IMR-90 (cell line): Measurements from ENCODE around the gene SMARCA5. TPM values are rescaled to one million over a fixed set of nuclear protein-coding genes. Genes with fewer than 3 reads are reported as not detected.

Experiments
- ATAC-seq: fragments of 200-7000 bp; cut with Tn5 transposase; 2 replicates; pipeline ENCODE4 v1.9.1; 2020; ENCODE audit warnings: low read depth, mild to moderate bottlenecking, moderate library complexity
- BruUV-seq: library from RNA; stranded (reverse); fragments of 400-500 nt; replicated peaks from 2 replicates; lab custom pipeline; 2021; lab: Mats Ljungman, UMichigan
- CTCF ChIA-PET: fragments of 300-600 bp; formaldehyde crosslinking; extraction: SDS; loops from one replicate; lab custom pipeline; 2021; ENCODE audit warnings: antibody characterized with exemption; lab: Yijun Ruan, JAX
- POLR2A ChIA-PET: fragments of 300-600 bp; sonication (Branson Sonifier 250); formaldehyde crosslinking; loops from one replicate; lab custom pipeline; 2022; ENCODE audit warnings: antibody characterized with exemption; ENCODE audit not compliant: unreplicated experiment; lab: Charles Lee
- DNase-seq: peaks from one replicate; pipeline ENCODE4 v3.0.0; 2013
- H2AFZ ChIP-seq: replicated peaks from 2 replicates; pipeline ENCODE3; 2013; ENCODE audit warnings: low read length, mild to moderate bottlenecking; ENCODE audit not compliant: poor library complexity
- H2AK5ac ChIP-seq: 2 replicates; pipeline ENCODE4 v1.6.1; 2013; ENCODE audit warnings: low read depth, low read length, inconsistent platforms
- H2AK9ac ChIP-seq: replicated peaks from 2 replicates; pipeline ENCODE3; 2013; ENCODE audit warnings: mild to moderate bottlenecking, low read depth, low read length, moderate library complexity; ENCODE audit not compliant: poor library complexity
- H2BK120ac ChIP-seq: 2 replicates; pipeline ENCODE4 v1.6.1; 2013; ENCODE audit warnings: low read depth, low read length, inconsistent platforms
- H2BK15ac ChIP-seq: 3 replicates; pipeline ENCODE4 v1.6.1; 2013; ENCODE audit warnings: low read depth, low read length, inconsistent platforms
- H2BK20ac ChIP-seq: 2 replicates; pipeline ENCODE4 v1.6.1; 2013; ENCODE audit warnings: low read depth, mild to moderate bottlenecking, inconsistent platforms, low read length, moderate library complexity
- H2BK5ac ChIP-seq: 2 replicates; pipeline ENCODE4 v1.6.1; 2013; ENCODE audit warnings: mild to moderate bottlenecking, low read depth, low read length, inconsistent platforms; ENCODE audit not compliant: poor library complexity, severe bottlenecking
- H3K14ac ChIP-seq: replicated peaks from 2 replicates; pipeline ENCODE4 v1.6.1; 2013; ENCODE audit warnings: low read depth, low read length, inconsistent platforms
- H3K18ac ChIP-seq: 2 replicates; pipeline ENCODE4 v1.6.1; 2013; ENCODE audit warnings: low read depth, low read length, control low read depth
- H3K23ac ChIP-seq: 2 replicates; pipeline ENCODE4 v1.6.1; 2013; ENCODE audit warnings: low read depth, low read length, inconsistent platforms
- H3K27ac ChIP-seq: 2 replicates; pipeline ENCODE4 v1.5.1; 2013; ENCODE audit warnings: mild to moderate bottlenecking, control low read depth, low read length; ENCODE audit not compliant: insufficient read depth
- H3K27me3 ChIP-seq: 2 replicates; pipeline ENCODE4 v1.6.1; 2013; ENCODE audit warnings: low read length; ENCODE audit not compliant: control insufficient read depth, insufficient read depth
- H3K36me3 ChIP-seq: 2 replicates; pipeline ENCODE4 v1.6.1; 2013; ENCODE audit warnings: low read length, mixed read lengths; ENCODE audit not compliant: control insufficient read depth, insufficient read depth
- H3K4ac ChIP-seq: 2 replicates; pipeline ENCODE4 v1.6.1; 2013; ENCODE audit warnings: low read depth, low read length, inconsistent platforms
- H3K4me1 ChIP-seq: 2 replicates; pipeline ENCODE4 v1.6.1; 2013; ENCODE audit warnings: low read length, mixed read lengths; ENCODE audit not compliant: control insufficient read depth, insufficient read depth
- H3K4me2 ChIP-seq: 2 replicates; pipeline ENCODE4 v1.6.1; 2013; ENCODE audit warnings: low read depth, mild to moderate bottlenecking, control low read depth, low read length, moderate library complexity
- H3K4me3 ChIP-seq: 2 replicates; pipeline ENCODE4 v1.5.1; 2013; ENCODE audit warnings: low read depth, mild to moderate bottlenecking, control low read depth, low read length, moderate library complexity; ENCODE audit not compliant: insufficient read depth
- H3K56ac ChIP-seq: 2 replicates; pipeline ENCODE4 v1.6.1; 2013; ENCODE audit warnings: low read length, inconsistent platforms; ENCODE audit not compliant: insufficient read depth; ENCODE audit errors: extremely low read depth
- H3K79me1 ChIP-seq, 2 experiments: 2 replicates each; pipeline ENCODE4 v1.6.1; 2013; ENCODE audit warnings: low read length in 2 of 2, inconsistent platforms in 1 of 2, low read depth in 1 of 2
- H3K9ac ChIP-seq: 2 replicates; pipeline ENCODE4 v1.6.1; 2013; ENCODE audit warnings: low read depth, low read length, control low read depth
- H3K9me1 ChIP-seq: 2 replicates; pipeline ENCODE4 v1.6.1; 2013; ENCODE audit warnings: low read length, inconsistent platforms; ENCODE audit not compliant: insufficient read depth
- H3K9me3 ChIP-seq: 2 replicates; pipeline ENCODE4 v1.6.1; 2013; ENCODE audit warnings: low read length; ENCODE audit not compliant: control insufficient read depth, insufficient read depth
- H4K20me1 ChIP-seq: 2 replicates; pipeline ENCODE4 v1.6.1; 2013; ENCODE audit warnings: low read length, inconsistent platforms; ENCODE audit not compliant: insufficient read depth
- H4K5ac ChIP-seq: 2 replicates; pipeline ENCODE4 v1.6.1; 2013; ENCODE audit warnings: mild to moderate bottlenecking, low read depth, low read length, control low read depth
- H4K8ac ChIP-seq, 2 experiments: 2 replicates each; pipeline ENCODE4 v1.6.1; 2013; ENCODE audit warnings: low read depth in 2 of 2, low read length in 2 of 2, control low read depth in 1 of 2, inconsistent platforms in 1 of 2
- H4K91ac ChIP-seq: 2 replicates; pipeline ENCODE4 v1.6.1; 2013; ENCODE audit warnings: low read depth, low read length, inconsistent platforms; ENCODE audit not compliant: insufficient read depth
- BHLHE40 ChIP-seq: fragments of 150-350 bp; IDR thresholded peaks from 2 replicates; pipeline ENCODE4 v1.6.1; 2016; ENCODE audit warnings: mild to moderate bottlenecking, low read depth, low read length
- CEBPB ChIP-seq: IDR thresholded peaks from 2 replicates; pipeline ENCODE4 v1.6.1; 2012; ENCODE audit warnings: low read depth, low read length, improper control_type of control experiment
- CHD1 ChIP-seq: IDR thresholded peaks from 2 replicates; pipeline ENCODE4 v1.6.1; 2012; ENCODE audit warnings: low read depth, low read length, improper control_type of control experiment
- CTCF ChIP-seq: conservative IDR thresholded peaks from 2 replicates; pipeline ENCODE4 v1.5.1; 2012; ENCODE audit warnings: mild to moderate bottlenecking, low read depth, low read length, improper control_type of control experiment
- ELK1 ChIP-seq: fragments of 150-350 bp; IDR thresholded peaks from 2 replicates; pipeline ENCODE4 v1.6.1; 2016; ENCODE audit warnings: low read depth, mild to moderate bottlenecking, low read length, moderate library complexity, borderline replicate concordance
- FOS ChIP-seq: fragments of 150-350 bp; IDR thresholded peaks from 2 replicates; pipeline ENCODE4 v1.6.1; 2016; ENCODE audit warnings: low read depth, low read length
- MAFK ChIP-seq: IDR thresholded peaks from 2 replicates; pipeline ENCODE4 v1.6.1; 2012; ENCODE audit warnings: low read depth, low read length, improper control_type of control experiment
- MAZ ChIP-seq: IDR thresholded peaks from 2 replicates; pipeline ENCODE4 v1.6.1; 2012; ENCODE audit warnings: low read depth, mild to moderate bottlenecking, low read length, improper control_type of control experiment, moderate library complexity, borderline replicate concordance
- MXI1 ChIP-seq: IDR thresholded peaks from 2 replicates; pipeline ENCODE4 v1.6.1; 2012; ENCODE audit warnings: low read depth, mild to moderate bottlenecking, low read length, moderate library complexity, borderline replicate concordance
- NFE2L2 ChIP-seq: fragments of 150-350 bp; IDR thresholded peaks from 2 replicates; pipeline ENCODE4 v1.6.1; 2016; ENCODE audit warnings: low read depth, mild to moderate bottlenecking, low read length
- POLR2A ChIP-seq: IDR thresholded peaks from 2 replicates; pipeline ENCODE4 v1.6.1; 2012; ENCODE audit warnings: mild to moderate bottlenecking, low read depth, low read length
- RAD21 ChIP-seq: IDR thresholded peaks from 2 replicates; pipeline ENCODE4 v1.6.1; 2012; ENCODE audit warnings: low read length, improper control_type of control experiment
- RCOR1 ChIP-seq: IDR thresholded peaks from 2 replicates; pipeline ENCODE4 v1.6.1; 2012; ENCODE audit warnings: mild to moderate bottlenecking, low read length, improper control_type of control experiment; ENCODE audit not compliant: insufficient replicate concordance
- RFX5 ChIP-seq: IDR thresholded peaks from 2 replicates; pipeline ENCODE4 v1.8.0; 2012; ENCODE audit warnings: low read depth, mild to moderate bottlenecking, low read length, moderate library complexity
- SMC3 ChIP-seq: fragments of 150-350 bp; IDR thresholded peaks from 2 replicates; pipeline ENCODE4 v1.6.1; 2016; ENCODE audit warnings: low read depth, mild to moderate bottlenecking, antibody characterized with exemption, low read length, moderate library complexity
- USF2 ChIP-seq: fragments of 150-350 bp; IDR thresholded peaks from 2 replicates; pipeline ENCODE4 v1.6.1; 2017; ENCODE audit warnings: mild to moderate bottlenecking, antibody characterized with exemption, low read length, low read depth
- WGBS, 2 experiments: methylation state at CpG; one replicate each; pipeline versions ENCODE4 v1.1.5 to v1.1.7; 2013; ENCODE audit warnings: missing lambda C conversion rate in 2 of 2; ENCODE audit not compliant: insufficient read length in 1 of 2; ENCODE audit errors: extremely low coverage in 2 of 2; 5-methylcytosine and 5-hydroxymethylcytosine counted together
- dilution Hi-C: fragments of 300-500 bp; cut with HindIII; formaldehyde crosslinking; loops from one replicate; pipeline ENCODE4 v1.14.3; 2018; ENCODE audit warnings: low sequenced_read_pairs; ENCODE audit not compliant: unreplicated experiment
- in situ Hi-C: fragments of 300-500 bp; cut with MboI; formaldehyde crosslinking; loops from 3 replicates; pipeline ENCODE4 v1.14.3; 2019; ENCODE audit warnings: low sequenced_read_pairs, inconsistent platforms, mixed read lengths
- intact Hi-C: fragments of 100-400 bp; cut with micrococcal nuclease; formaldehyde crosslinking; loops from 2 replicates; pipeline ENCODE4 v1.10.0; 2022
- polyA plus RNA-seq, 3 experiments: library from polyadenylated mRNA; depleted of rRNA; stranded (reverse); fragments of >200 nt; gene quantifications; 2 replicates each; pipeline ENCODE4 v1.2.3, GENCODE V29; 2012; ENCODE audit warnings: low replicate concordance in 1 of 3
- total RNA-seq: library from RNA; depleted of rRNA; stranded (reverse); fragments of >200 nt; gene quantifications from 2 replicates; pipeline ENCODE4 v1.2.3, GENCODE V29; 2012

The SMARCA5 gene
- total and polyA plus RNA-seq, 2 of the 4 experiments (the other 2 are of a cell fraction) = 11.5 to 14.7 TPM

- ATAC-seq = no peak
Observed at GRCh38 chr4:143581331-143581946, 67.9 kb downstream of the SMARCA5 start.

More at GRCh38 chr4:143581331-143581946, 67.9 kb downstream of the SMARCA5 start:
- Histone ChIP-seq H4K5ac (no peak overlapping the region), H4K8ac (no peak overlapping the region), H3K4me1 (peaks cover 3% of the 10 kb centered on the region; the same call in 1 of the 2 replicates), H2AK5ac (no peak overlapping the region), H2BK15ac (no peak overlapping the region), H3K4me3 (no peak overlapping the region), H3K9me3 (no peaks in the 10 kb centered on the region), H3K18ac (no peak overlapping the region), H3K27me3 (no peaks in the 10 kb centered on the region), H3K36me3 (no peaks in the 10 kb centered on the region), H3K79me1 (no peaks in the 10 kb centered on the region), H2AK9ac (no peak overlapping the region), H3K23ac (no peak overlapping the region), H2BK120ac (no peak overlapping the region), H3K9ac (no peak overlapping the region), H4K20me1 (no peaks in the 10 kb centered on the region), H3K56ac (no peak overlapping the region), H4K91ac (no peak overlapping the region), H3K4me2 (no peak overlapping the region), H2AFZ (no peak overlapping the region), H2BK20ac (no peak overlapping the region), H3K9me1 (no peaks in the 10 kb centered on the region), H2BK5ac (no peak overlapping the region), H3K27ac (no peak overlapping the region), H3K4ac (no peak overlapping the region), H3K14ac (no peak overlapping the region)
- ChIA-PET POLR2A (no interaction called here), CTCF (no interaction called here)
- TF ChIP-seq RFX5 = no peak
- no peak for TF ChIP-seq MXI1
- TF ChIP-seq ELK1 = no peak
- no peak for TF ChIP-seq POLR2A
- no peak for TF ChIP-seq SMC3
- no peak for TF ChIP-seq CHD1
- no peak for TF ChIP-seq RCOR1
- TF ChIP-seq CEBPB = no peak
- TF ChIP-seq FOS = no peak
- no peak for TF ChIP-seq BHLHE40
- no peak for TF ChIP-seq CTCF
- TF ChIP-seq MAZ = no peak
- TF ChIP-seq MAFK = no peak
- no peak for TF ChIP-seq RAD21
- no peak for TF ChIP-seq NFE2L2
- TF ChIP-seq USF2 = no peak
- BruUV-seq = no TSS peak
- DNase-seq = no peak
- in situ Hi-C loops (no loop called here), intact Hi-C loops (no loop called here), dilution Hi-C loops (no loop called here)
- WGBS, 2 experiments = no CpG with 5 or more reads among the region's 3 CpGs
